ENCODE measurements around the gene TENM4.

DNA sequence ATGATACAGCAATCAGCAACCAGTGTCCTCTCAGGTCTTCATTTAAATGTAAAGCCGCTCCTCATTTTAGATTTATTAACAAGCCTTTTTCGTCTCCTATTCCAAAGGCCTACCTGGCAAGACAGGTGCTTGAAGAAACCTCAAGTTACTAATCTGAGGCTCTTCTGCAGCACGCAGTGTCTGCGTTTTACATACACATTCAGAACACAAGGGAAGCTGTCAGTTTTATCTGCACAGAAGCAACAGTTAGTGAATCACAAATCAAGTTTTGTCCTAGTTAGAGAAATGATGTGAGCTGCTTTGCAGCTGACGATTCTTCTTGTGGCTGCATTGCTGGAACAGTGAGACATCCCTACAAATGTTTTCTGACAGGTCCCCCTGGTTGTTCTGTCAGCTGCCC lies 557.3 kb downstream of the TENM4 start:
- TF ChIP-seq POLR2A (IDR thresholded peaks at IDR 0.05), result no peak
- TF ChIP-seq, protein P1, sequence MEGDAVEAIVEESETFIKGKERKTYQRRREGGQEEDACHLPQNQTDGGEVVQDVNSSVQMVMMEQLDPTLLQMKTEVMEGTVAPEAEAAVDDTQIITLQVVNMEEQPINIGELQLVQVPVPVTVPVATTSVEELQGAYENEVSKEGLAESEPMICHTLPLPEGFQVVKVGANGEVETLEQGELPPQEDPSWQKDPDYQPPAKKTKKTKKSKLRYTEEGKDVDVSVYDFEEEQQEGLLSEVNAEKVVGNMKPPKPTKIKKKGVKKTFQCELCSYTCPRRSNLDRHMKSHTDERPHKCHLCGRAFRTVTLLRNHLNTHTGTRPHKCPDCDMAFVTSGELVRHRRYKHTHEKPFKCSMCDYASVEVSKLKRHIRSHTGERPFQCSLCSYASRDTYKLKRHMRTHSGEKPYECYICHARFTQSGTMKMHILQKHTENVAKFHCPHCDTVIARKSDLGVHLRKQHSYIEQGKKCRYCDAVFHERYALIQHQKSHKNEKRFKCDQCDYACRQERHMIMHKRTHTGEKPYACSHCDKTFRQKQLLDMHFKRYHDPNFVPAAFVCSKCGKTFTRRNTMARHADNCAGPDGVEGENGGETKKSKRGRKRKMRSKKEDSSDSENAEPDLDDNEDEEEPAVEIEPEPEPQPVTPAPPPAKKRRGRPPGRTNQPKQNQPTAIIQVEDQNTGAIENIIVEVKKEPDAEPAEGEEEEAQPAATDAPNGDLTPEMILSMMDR (IDR thresholded peaks at IDR 0.05 in 4 of 5, conservative IDR thresholded peaks at IDR 0.05 in 1 of 5), result no peak

All from gastrocnemius medialis (tissue), 4 donors.